Measurements from ENCODE around the gene PPP1R9A.

GRCh38 chr7:95169678-95170077 is 262.3 kb downstream of the PPP1R9A start:
- no peak for TF ChIP-seq CTCF (IDR thresholded peaks at IDR 0.05)
- no peak for TF ChIP-seq POLR2AphosphoS5 (IDR thresholded peaks at IDR 0.05)

Data from sigmoid colon (tissue), 4 donors.